ENCODE results near the gene FAM20C. TPM values are rescaled to one million over a fixed set of nuclear protein-coding genes. Genes with fewer than 3 reads are reported as not detected.

FAM20C gene
- total RNA-seq, 1 experiment from 2014 or later = 62.4 TPM

DNA sequence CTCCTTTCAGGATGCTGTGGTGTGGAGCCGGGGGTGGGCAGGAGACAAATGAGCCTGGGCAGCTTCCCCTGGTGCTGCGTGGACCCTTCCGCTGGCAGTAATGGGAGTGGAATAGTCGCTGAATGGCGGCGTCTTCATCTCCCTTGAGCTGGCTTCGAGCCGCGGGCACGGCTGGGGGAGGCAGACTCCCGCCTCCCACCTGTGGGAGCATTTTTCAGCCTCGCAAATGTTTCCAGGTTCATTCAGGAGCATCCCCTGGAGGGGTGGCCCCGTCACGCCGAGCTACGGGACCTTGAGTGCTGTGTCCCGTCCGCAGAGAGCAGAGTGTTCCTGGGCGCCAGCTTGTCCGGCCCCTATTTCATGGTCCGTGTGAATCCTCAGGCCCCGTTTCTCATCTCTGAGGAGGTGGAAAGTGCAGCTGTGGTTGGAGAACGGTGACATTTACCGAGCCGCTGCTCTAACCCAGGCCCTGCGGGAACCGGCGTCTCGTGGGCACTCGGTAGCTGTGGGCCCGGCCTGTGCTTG is 18.1 kb downstream of the FAM20C start:
- Histone ChIP-seq H3K27ac (ENCODE audit: low read length) (no peak overlapping the region), H3K36me3 (ENCODE audit: control insufficient read depth, insufficient read depth, low read length) (no peaks in the 10 kb centered on the region)
- CTCF ChIA-PET = no interaction called here

DNA sequence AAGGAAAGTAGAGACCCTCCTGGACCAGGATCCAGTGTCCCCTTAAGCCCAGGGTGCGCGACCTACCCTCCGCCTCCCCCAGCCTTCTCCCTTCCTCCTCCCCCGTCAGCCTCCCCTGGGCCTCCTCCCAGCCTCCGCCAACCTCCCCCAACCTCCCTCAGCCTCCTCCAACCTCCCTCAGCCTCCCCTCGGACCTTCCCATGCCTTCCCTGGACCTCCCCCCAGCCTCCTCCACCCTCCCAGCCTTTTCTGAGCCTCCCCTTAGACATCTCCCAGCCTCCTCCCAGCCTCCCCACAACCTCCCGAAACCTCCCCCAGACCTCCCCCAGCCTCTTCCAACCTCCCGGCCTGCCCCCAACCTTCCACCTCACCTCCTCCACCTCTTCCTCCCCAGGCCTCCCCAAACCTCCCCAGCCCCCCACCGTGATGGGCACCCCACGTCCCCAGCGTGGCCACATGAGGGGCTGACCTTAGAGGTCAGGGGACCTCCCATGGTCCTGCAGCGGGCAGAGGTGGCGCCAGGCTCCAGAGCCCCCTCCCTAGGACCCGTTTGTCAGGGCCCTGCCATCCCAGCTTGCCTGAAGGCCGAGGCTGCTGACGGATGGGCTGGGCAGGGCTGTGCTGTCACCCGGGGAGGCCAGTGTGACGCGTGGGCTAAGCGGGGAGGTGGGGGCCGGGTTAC is 18.8 kb downstream of the FAM20C start:
- Histone ChIP-seq H3K36me3 (ENCODE audit: control insufficient read depth, insufficient read depth, low read length) (no peaks in the 10 kb centered on the region), H3K9me3 (ENCODE audit: control insufficient read depth, insufficient read depth, low read depth, low read length) (no peaks in the 10 kb centered on the region), H3K4me1 (ENCODE audit: control insufficient read depth, insufficient read depth, low read length) (peaks cover 8% of the 10 kb centered on the region), H3K27ac (ENCODE audit: low read length) (no peak overlapping the region), H3K4me3 (ENCODE audit: low read depth in 2 of 2, low read length in 2 of 2) (no peak overlapping the region), H3K27me3 (ENCODE audit: control insufficient read depth, insufficient read depth, low read length) (no peaks in the 10 kb centered on the region)
- ATAC-seq (no peak), DNase-seq (ENCODE audit: low read depth, low spot score) (no peak)
- intact Hi-C loops (cut with micrococcal nuclease; ENCODE audit: unreplicated experiment) (no loop called here), in situ Hi-C loops (cut with HindIII; ENCODE audit: low pct_unique_long_range_greater_than_20kb, low sequenced_read_pairs) (no loop called here)
- TF ChIP-seq, protein P1, sequence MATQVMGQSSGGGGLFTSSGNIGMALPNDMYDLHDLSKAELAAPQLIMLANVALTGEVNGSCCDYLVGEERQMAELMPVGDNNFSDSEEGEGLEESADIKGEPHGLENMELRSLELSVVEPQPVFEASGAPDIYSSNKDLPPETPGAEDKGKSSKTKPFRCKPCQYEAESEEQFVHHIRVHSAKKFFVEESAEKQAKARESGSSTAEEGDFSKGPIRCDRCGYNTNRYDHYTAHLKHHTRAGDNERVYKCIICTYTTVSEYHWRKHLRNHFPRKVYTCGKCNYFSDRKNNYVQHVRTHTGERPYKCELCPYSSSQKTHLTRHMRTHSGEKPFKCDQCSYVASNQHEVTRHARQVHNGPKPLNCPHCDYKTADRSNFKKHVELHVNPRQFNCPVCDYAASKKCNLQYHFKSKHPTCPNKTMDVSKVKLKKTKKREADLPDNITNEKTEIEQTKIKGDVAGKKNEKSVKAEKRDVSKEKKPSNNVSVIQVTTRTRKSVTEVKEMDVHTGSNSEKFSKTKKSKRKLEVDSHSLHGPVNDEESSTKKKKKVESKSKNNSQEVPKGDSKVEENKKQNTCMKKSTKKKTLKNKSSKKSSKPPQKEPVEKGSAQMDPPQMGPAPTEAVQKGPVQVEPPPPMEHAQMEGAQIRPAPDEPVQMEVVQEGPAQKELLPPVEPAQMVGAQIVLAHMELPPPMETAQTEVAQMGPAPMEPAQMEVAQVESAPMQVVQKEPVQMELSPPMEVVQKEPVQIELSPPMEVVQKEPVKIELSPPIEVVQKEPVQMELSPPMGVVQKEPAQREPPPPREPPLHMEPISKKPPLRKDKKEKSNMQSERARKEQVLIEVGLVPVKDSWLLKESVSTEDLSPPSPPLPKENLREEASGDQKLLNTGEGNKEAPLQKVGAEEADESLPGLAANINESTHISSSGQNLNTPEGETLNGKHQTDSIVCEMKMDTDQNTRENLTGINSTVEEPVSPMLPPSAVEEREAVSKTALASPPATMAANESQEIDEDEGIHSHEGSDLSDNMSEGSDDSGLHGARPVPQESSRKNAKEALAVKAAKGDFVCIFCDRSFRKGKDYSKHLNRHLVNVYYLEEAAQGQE (IDR thresholded peaks at IDR 0.05; ENCODE audit: insufficient read depth in 1 of 2, low read depth in 2 of 2, low read length in 1 of 2) = no peak
- TF ChIP-seq TCF7L2 (IDR thresholded peaks at IDR 0.05; ENCODE audit: low read depth, low read length) (no peak), POLR2AphosphoS5 (IDR thresholded peaks at IDR 0.05; ENCODE audit: low read depth, low read length) (no peak), SIN3A (IDR thresholded peaks at IDR 0.05; ENCODE audit: borderline replicate concordance, insufficient read depth, low read depth, low read length) (no peak)
- TF ChIP-seq, protein P2, sequence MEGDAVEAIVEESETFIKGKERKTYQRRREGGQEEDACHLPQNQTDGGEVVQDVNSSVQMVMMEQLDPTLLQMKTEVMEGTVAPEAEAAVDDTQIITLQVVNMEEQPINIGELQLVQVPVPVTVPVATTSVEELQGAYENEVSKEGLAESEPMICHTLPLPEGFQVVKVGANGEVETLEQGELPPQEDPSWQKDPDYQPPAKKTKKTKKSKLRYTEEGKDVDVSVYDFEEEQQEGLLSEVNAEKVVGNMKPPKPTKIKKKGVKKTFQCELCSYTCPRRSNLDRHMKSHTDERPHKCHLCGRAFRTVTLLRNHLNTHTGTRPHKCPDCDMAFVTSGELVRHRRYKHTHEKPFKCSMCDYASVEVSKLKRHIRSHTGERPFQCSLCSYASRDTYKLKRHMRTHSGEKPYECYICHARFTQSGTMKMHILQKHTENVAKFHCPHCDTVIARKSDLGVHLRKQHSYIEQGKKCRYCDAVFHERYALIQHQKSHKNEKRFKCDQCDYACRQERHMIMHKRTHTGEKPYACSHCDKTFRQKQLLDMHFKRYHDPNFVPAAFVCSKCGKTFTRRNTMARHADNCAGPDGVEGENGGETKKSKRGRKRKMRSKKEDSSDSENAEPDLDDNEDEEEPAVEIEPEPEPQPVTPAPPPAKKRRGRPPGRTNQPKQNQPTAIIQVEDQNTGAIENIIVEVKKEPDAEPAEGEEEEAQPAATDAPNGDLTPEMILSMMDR (IDR thresholded peaks at IDR 0.05) = no peak
- CTCF ChIA-PET = no interaction called here
- POLR2A ChIA-PET = interaction anchor here (0.6 kb wide), 1 partner anchor 42 kb away, joined by 3 read pairs; no protein-coding TSS in a partner anchor
- no TSS peak for BruUV-seq (replicated peaks)

More for the DNA sequence above, 18.1 kb downstream of the FAM20C start:
- Histone ChIP-seq H3K4me1 (ENCODE audit: control insufficient read depth, insufficient read depth, low read length) (peaks cover 8% of the 10 kb centered on the region), H3K27me3 (ENCODE audit: control insufficient read depth, insufficient read depth, low read length) (no peaks in the 10 kb centered on the region), H3K4me3 (ENCODE audit: low read depth in 2 of 2, low read length in 2 of 2) (no peak overlapping the region), H3K9me3 (ENCODE audit: control insufficient read depth, insufficient read depth, low read depth, low read length) (no peaks in the 10 kb centered on the region)
- in situ Hi-C loops (cut with HindIII; ENCODE audit: low pct_unique_long_range_greater_than_20kb, low sequenced_read_pairs) = no loop called here
- DNase-seq (ENCODE audit: low read depth, low spot score) (no peak), ATAC-seq (no peak)
- POLR2A ChIA-PET = interaction anchor here (0.6 kb wide), 1 partner anchor 42 kb away, joined by 3 read pairs; no protein-coding TSS in a partner anchor
- intact Hi-C loops (cut with micrococcal nuclease; ENCODE audit: unreplicated experiment) = no loop called here
- BruUV-seq (replicated peaks) = no TSS peak
- TF ChIP-seq TCF7L2 (IDR thresholded peaks at IDR 0.05; ENCODE audit: low read depth, low read length) (no peak), SIN3A (IDR thresholded peaks at IDR 0.05; ENCODE audit: borderline replicate concordance, insufficient read depth, low read depth, low read length) (no peak)
- TF ChIP-seq, protein P2 (IDR thresholded peaks at IDR 0.05) = no peak

Data from Panc1 (cell line).